ENCODE data around the gene CLDN9. TPM values are rescaled to one million over a fixed set of nuclear protein-coding genes. Genes with fewer than 3 reads are reported as not detected.
"Not testable (repeated sequence)": the region's sequence is repeated elsewhere in the genome, so short reads cannot be mapped to it uniquely, and the experiment has no call there.

Gene CLDN9
- total RNA-seq, 1 donor from 2014 or later, result 2.2 TPM

DNA sequence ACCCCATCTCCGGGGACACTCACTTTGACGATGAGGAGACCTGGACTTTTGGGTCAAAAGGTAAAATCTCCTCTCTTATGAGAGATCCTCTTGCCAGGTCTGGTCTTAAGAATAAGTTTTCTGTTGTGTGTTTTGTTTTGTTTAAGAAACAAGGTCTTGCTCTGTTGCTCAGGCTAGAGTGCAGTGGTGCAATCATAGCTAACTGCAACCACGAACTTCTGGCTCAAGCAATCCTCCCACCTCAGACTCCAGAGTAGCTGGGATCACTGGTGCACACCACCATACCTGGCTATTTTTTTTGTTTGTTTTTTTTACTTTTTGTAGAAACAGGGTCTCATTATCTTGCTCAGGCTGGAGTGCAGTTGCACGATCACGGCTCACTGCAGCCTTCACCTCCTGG lies 37.8 kb downstream of the CLDN9 start:
- Mint-ChIP-seq H3K27me3 (peaks cover 49% of the 10 kb centered on the region), H3K36me3 (ENCODE audit: insufficient read depth) (peaks cover 11% of the 10 kb centered on the region), H3K9me3 (ENCODE audit: low read depth) (no peaks in the 10 kb centered on the region), H3K4me3 (ENCODE audit: low read depth) (no peak overlapping the region), H3K4me1 (ENCODE audit: low read depth) (peaks cover 7% of the 10 kb centered on the region), H3K27ac (no peak overlapping the region)
- DNase-seq (ENCODE audit: low spot score, unreplicated experiment), result no peak
- no peak for TF ChIP-seq CTCF (IDR thresholded peaks at IDR 0.05; ENCODE audit: unreplicated experiment)

GRCh38 chr16:3051009-3051408 lies 38.3 kb downstream of the CLDN9 start:
- Mint-ChIP-seq H3K27me3 (peaks cover 49% of the 10 kb centered on the region), H3K27ac (no peak overlapping the region), H3K36me3 (ENCODE audit: insufficient read depth) (peaks cover 11% of the 10 kb centered on the region), H3K4me3 (ENCODE audit: low read depth) (no peak overlapping the region), H3K9me3 (ENCODE audit: low read depth) (no peaks in the 10 kb centered on the region), H3K4me1 (ENCODE audit: low read depth) (peaks cover 7% of the 10 kb centered on the region)
- DNase-seq (ENCODE audit: low spot score, unreplicated experiment), result no peak
- no peak for TF ChIP-seq CTCF (IDR thresholded peaks at IDR 0.05; ENCODE audit: unreplicated experiment)

DNA sequence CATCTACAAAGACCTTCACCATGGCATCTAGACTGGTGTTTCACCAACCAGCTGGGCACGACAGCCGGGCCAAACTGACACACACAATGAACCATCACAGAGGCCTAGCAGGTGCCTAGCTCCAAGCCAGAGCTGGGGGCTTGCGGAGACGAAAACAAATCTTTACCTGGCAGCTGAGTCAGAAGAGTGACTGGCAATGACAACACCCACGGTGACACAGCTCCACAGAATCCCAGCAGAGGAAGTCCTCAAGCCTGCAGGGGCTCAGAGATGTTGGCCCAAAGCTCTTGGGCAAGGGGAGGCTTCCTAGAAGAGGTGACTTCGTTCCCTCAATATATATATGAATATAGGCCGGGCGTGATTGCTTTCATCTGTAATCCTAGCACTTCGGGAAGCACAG lies 38.8 kb downstream of the CLDN9 start:
- Mint-ChIP-seq H3K27ac (peak overlapping the region; percentile 34), H3K36me3 (ENCODE audit: insufficient read depth) (peaks cover 11% of the 10 kb centered on the region), H3K27me3 (peaks cover 49% of the 10 kb centered on the region), H3K9me3 (ENCODE audit: low read depth) (no peaks in the 10 kb centered on the region), H3K4me1 (ENCODE audit: low read depth) (peaks cover 7% of the 10 kb centered on the region), H3K4me3 (ENCODE audit: low read depth) (no peak overlapping the region)
- TF ChIP-seq CTCF (IDR thresholded peaks at IDR 0.05; ENCODE audit: unreplicated experiment), result no peak
- no peak for DNase-seq (ENCODE audit: low spot score, unreplicated experiment)

DNA sequence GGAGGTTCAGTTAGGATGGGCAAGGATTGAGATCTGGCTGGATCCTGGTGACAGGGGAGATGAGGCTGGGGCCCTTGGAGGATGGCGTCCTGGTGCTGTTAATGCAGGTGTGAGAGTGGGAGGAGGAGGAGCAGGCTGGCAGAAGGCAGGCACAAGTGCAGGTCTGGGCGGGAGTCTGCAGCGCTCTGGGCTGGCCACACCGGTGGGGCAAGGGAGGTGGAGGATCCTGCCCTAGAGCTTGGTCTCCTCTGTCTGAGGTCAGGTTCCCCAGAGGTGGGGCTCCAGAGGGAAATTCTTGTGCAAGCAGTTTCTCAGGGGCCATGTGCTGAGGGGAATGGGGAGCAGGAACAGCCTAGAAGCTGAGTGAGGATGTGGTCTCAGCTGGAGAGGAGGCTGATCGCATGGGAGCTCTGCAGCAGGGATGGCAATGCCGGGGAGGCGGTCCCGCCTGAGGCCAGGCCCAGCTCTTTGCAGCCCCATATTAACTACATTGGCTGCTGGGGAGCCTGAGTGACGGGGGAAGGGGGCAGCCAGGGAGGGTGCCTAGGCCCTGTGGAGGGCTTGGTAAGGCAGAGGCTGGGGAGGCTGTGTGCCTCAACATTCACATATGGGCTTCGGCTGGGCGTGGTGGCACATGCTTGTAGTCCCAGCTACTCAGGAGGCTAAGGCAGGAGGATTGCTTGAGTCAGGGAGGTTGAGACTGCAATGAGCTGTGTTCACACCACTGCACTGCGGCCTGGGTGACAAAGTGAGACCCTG lies 40.0 kb downstream of the CLDN9 start:
- H3K4me1 Mint-ChIP-seq (ENCODE audit: low read depth); H3K4me3 Mint-ChIP-seq (ENCODE audit: low read depth); H3K27ac Mint-ChIP-seq: not testable (repeated sequence)

GRCh38 chr16:3053330-3053710 lies 40.6 kb downstream of the CLDN9 start:
- H3K4me1 Mint-ChIP-seq (ENCODE audit: low read depth); H3K9me3 Mint-ChIP-seq (ENCODE audit: low read depth); DNase-seq (ENCODE audit: low spot score, unreplicated experiment); H3K27ac Mint-ChIP-seq; H3K4me3 Mint-ChIP-seq (ENCODE audit: low read depth): not testable (repeated sequence)
- Mint-ChIP-seq H3K27me3 (peaks cover 40% of the 10 kb centered on the region), H3K36me3 (ENCODE audit: insufficient read depth) (peaks cover 13% of the 10 kb centered on the region)

More for the DNA sequence above, 40.0 kb downstream of the CLDN9 start:
- H3K9me3 Mint-ChIP-seq (ENCODE audit: low read depth); DNase-seq (ENCODE audit: low spot score, unreplicated experiment): not testable (repeated sequence)
- Mint-ChIP-seq H3K36me3 (ENCODE audit: insufficient read depth) (peaks cover 13% of the 10 kb centered on the region), H3K27me3 (peaks cover 46% of the 10 kb centered on the region)

DNA sequence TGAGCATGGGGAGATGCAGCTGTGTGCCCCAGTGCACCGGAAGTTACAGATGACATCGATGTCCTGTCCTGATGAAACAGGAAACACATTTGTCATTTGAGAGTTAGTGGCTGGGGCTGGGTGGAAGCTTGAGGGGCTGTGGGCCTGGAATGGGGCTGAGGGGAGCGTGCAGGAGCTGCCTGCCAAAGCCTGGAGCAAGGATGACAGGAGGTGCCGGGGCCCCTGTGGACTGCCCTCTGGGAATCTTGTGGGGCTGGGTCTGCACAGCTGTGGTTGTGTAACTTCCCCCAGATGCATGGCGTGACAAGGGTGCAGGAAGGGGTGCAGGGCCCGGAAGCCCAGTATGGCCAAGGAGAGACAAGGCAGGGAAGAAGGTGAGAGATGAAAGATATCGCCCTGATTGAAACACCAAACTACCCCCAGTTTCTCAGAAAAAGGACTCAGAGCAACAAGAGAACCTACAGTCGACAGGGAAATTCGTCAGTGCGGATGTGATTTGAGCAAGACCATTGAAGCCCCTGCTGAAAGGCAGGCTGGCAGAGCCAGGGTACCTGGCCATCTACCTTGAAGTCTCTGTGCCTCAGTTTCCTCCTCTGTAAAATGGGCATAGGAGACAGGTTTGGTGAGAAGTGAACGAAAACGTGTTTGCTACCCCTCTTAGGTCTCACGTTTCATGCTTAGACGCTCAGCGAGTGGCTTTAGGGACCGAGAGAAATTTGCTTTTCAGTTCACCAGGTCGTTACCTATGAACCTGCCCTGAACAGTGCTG lies 42.4 kb downstream of the CLDN9 start:
- Mint-ChIP-seq H3K27me3 (peaks cover 28% of the 10 kb centered on the region), H3K27ac (no peak overlapping the region), H3K36me3 (ENCODE audit: insufficient read depth) (peaks cover 13% of the 10 kb centered on the region), H3K9me3 (ENCODE audit: low read depth) (no peaks in the 10 kb centered on the region), H3K4me1 (ENCODE audit: low read depth) (peaks cover 12% of the 10 kb centered on the region), H3K4me3 (ENCODE audit: low read depth) (no peak overlapping the region)
- no peak for TF ChIP-seq CTCF (IDR thresholded peaks at IDR 0.05; ENCODE audit: unreplicated experiment)
- no peak for DNase-seq (ENCODE audit: low spot score, unreplicated experiment)

GRCh38 chr16:3055734-3056115 lies 43.0 kb downstream of the CLDN9 start:
- Mint-ChIP-seq H3K27me3 (peaks cover 27% of the 10 kb centered on the region), H3K4me1 (ENCODE audit: low read depth) (peaks cover 12% of the 10 kb centered on the region), H3K36me3 (ENCODE audit: insufficient read depth) (peaks cover 13% of the 10 kb centered on the region)
- not testable (repeated sequence) for H3K9me3 Mint-ChIP-seq (ENCODE audit: low read depth); DNase-seq (ENCODE audit: low spot score, unreplicated experiment); H3K4me3 Mint-ChIP-seq (ENCODE audit: low read depth); H3K27ac Mint-ChIP-seq
